Lower leg skin (tissue), 4 donors: Measurements from ENCODE around the gene CEMIP2. TPM values are rescaled to one million over a fixed set of nuclear protein-coding genes. Genes with fewer than 3 reads are reported as not detected.

Experiments used
- DNase-seq, 2 donors: peaks; one replicate each; pipeline ENCODE4 v3.0.0-alpha.2; 2019; ENCODE audit warnings: low spot score in 2 of 2
- H3K4me3 ChIP-seq: fragments of 200-600 bp; sonication (generic); 2 replicates; pipeline ENCODE4 v1.5.1; 2017; ENCODE audit warnings: mild to moderate bottlenecking, low read depth; ENCODE audit not compliant: poor library complexity, severe bottlenecking
- POLR2A ChIP-seq, 2 donors: fragments of 450-650 bp; IDR thresholded peaks; one replicate each; pipeline ENCODE4 v1.6.1; 2016 to 2017; ENCODE audit warnings: antibody characterized with exemption in 2 of 2, mild to moderate bottlenecking in 1 of 2, moderate library complexity in 1 of 2
- WGBS, 2 donors: methylation state at CpG; one replicate each; pipeline ENCODE4 v1.1.5; 2018; 5-methylcytosine and 5-hydroxymethylcytosine counted together
- intact Hi-C: fragments of 100-400 bp; cut with DNase I; formaldehyde crosslinking; loops from one replicate; pipeline ENCODE4 v1.15.0; 2023; ENCODE audit warnings: low total_unique reads
- total RNA-seq, 4 donors: library from RNA; depleted of rRNA; stranded (reverse); fragments of >200 nt; gene quantifications; one replicate each; pipeline ENCODE4 v1.1.0, GENCODE V29; 2016
- TF ChIP-seq, protein P1 (sequence below), 3 donors: fragments of 450-650 bp; IDR thresholded peaks; one replicate each; pipeline ENCODE4 v1.5.1; 2016; ENCODE audit warnings: antibody characterized with exemption in 3 of 3, mild to moderate bottlenecking in 3 of 3, moderate library complexity in 2 of 3

CEMIP2 gene
- total RNA-seq, 4 donors from 2014 or later: 20.6 to 48.6 (median 29.0) TPM

DNA sequence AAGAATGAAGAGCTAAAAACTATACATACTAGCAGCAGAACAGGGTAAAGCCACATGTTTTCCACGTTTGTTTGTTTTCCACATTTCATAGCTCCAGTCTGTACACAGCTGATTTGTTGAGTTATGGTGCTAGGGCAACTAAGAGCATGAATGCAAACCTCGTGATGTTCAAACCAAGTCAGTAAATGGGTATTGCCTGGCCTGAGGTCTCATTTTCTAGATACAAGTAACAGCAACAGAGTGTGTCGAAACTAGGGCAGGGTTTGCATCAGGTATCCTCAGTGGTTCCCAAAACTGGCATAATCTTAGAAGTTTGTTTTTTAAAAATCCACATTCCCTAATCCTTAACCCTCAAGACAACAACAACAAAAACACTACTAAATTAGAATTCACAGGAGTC, 89.3 kb downstream of the CEMIP2 start:
- intact Hi-C loops: no loop called here
- H3K4me3 ChIP-seq: no peak overlapping the region
- 41 to 55% methylated on average over 3 of the region's 3 CpGs for WGBS, 2 donors
- DNase-seq: no peak
- TF ChIP-seq, protein P1, sequence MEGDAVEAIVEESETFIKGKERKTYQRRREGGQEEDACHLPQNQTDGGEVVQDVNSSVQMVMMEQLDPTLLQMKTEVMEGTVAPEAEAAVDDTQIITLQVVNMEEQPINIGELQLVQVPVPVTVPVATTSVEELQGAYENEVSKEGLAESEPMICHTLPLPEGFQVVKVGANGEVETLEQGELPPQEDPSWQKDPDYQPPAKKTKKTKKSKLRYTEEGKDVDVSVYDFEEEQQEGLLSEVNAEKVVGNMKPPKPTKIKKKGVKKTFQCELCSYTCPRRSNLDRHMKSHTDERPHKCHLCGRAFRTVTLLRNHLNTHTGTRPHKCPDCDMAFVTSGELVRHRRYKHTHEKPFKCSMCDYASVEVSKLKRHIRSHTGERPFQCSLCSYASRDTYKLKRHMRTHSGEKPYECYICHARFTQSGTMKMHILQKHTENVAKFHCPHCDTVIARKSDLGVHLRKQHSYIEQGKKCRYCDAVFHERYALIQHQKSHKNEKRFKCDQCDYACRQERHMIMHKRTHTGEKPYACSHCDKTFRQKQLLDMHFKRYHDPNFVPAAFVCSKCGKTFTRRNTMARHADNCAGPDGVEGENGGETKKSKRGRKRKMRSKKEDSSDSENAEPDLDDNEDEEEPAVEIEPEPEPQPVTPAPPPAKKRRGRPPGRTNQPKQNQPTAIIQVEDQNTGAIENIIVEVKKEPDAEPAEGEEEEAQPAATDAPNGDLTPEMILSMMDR (IDR thresholded peaks at IDR 0.05): no peak
- TF ChIP-seq POLR2A (IDR thresholded peaks at IDR 0.05): no peak

DNA sequence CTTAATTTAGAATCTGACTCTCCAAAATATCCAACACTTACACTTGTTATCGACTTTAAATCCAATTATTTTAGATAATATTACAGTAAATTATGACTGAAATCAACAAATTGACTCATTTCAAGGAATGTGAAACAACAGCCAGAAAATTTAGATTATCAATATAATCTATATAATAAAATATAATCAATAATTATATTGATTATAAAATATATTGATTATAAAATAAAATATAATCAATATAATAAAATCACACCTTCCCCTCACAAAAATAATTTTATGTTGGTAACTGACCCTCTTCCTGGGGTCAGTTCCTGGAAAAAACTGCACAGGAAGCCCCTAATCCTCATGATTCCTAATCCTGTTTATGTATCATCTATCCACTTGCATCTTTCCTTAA, 91.1 kb downstream of the CEMIP2 start:
- H3K4me3 ChIP-seq: no peak overlapping the region
- 96 to 100% methylated on average over 1 of the region's 1 CpG for WGBS, 2 donors
- no peak for TF ChIP-seq POLR2A (IDR thresholded peaks at IDR 0.05)
- TF ChIP-seq, protein P1 (IDR thresholded peaks at IDR 0.05): no peak
- intact Hi-C loops: no loop called here
- no peak for DNase-seq

DNA sequence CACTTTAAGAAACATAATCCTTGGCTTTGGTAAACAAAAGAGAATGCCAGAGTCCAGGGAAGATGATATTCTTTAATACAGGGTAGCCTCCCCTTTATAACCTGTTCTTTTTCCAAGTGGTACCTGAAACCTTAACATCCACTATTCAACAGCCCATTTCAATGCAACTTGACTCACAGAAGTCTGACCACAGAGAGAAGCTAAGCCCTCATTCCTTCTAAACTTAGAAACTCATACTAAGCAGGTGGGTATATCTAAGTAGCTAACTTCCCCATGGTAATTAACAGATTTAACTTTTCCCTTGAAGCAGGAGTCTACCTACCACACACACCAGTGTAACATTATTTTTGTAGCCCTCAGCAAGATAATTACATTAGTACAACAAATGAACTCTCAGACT, 91.9 kb downstream of the CEMIP2 start:
- intact Hi-C loops: no loop called here

DNA sequence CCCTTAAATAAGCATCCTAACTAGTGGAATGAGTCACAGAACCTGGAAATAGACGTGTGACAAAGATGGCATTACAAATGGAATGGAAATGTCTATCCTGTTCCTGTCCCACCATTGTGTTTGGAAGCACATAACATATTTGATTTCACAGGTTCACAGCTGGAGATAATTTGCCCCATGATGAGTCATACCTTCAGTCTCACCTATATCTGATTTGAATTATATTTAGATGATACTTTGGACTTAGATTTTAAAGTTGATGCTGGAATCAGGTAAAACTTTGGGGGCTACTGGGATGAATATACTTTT, 92.5 kb downstream of the CEMIP2 start:
- no peak for DNase-seq
- no peak overlapping the region for H3K4me3 ChIP-seq
- intact Hi-C loops: no loop called here
- TF ChIP-seq, protein P1 (IDR thresholded peaks at IDR 0.05): no peak
- TF ChIP-seq POLR2A (IDR thresholded peaks at IDR 0.05): no peak
- 52 to 71% methylated on average over 1 of the region's 1 CpG for WGBS, 2 donors

More for the DNA sequence above, 91.9 kb downstream of the CEMIP2 start:
- no peak overlapping the region for H3K4me3 ChIP-seq
- TF ChIP-seq POLR2A (IDR thresholded peaks at IDR 0.05): no peak
- TF ChIP-seq, protein P1 (IDR thresholded peaks at IDR 0.05): no peak
- DNase-seq: no peak

DNA sequence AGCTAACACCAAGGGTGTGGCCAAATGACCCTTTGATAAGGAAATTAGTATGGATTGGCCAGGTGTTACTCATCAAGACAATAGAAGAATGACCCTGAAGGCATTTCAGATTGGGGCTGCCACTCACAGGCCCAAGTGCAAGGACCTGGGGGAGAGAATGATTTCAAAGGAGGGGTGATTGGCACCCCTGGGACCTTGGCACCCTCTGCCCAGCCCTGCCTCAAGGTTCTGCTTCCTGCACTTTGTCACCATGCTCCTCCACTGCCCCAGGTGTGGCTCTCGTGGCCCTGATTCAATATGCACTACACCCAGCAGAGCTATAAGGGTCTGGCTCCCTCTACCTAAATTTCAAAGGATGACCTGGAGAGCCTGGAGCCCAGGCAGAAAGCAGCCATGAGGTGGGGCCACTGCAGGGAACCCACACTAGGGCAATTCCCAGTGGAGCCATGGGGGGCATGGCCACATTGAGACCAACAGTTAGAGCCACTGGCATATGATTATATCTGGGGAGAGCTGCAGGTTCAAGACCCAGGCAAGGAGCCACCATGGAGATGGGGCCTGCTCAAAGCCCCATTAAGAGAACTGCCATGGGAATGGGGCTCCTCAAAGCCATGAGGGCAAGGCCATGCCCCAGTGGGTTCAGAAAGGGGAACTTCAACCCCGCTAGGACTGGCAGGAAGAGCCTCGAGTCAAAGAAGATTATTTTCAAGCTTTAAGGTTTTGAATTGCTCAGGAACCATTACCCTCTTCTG, 93.0 kb downstream of the CEMIP2 start:
- TF ChIP-seq, protein P1 (IDR thresholded peaks at IDR 0.05): no peak
- no peak for TF ChIP-seq POLR2A (IDR thresholded peaks at IDR 0.05)
- DNase-seq: no peak
- 57 to 62% methylated on average over 3 of the region's 3 CpGs for WGBS, 2 donors
- no peak overlapping the region for H3K4me3 ChIP-seq
- intact Hi-C loops: no loop called here

DNA sequence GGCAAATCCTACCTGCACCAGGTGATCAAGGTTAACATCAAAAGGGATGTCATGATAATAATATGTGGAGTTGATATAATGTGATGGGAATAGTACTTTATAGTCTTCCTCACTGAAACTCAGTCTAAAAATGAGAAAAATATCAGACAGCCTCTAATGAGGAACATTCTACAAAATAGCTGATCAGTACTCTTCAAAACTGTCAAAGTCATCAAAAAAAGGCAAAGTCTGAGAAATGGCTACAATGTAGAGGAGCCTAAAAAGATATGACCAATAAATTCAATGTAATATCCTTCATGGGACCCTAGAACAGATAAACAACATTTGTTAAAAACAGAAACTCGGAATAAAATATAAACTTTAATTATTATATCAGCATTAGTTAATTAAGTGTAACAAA, 95.7 kb downstream of the CEMIP2 start:
- TF ChIP-seq POLR2A (IDR thresholded peaks at IDR 0.05): no peak
- TF ChIP-seq, protein P1 (IDR thresholded peaks at IDR 0.05): no peak
- H3K4me3 ChIP-seq: no peak overlapping the region
- WGBS, 2 donors: 93 to 95% methylated on average over 1 of the region's 1 CpG
- DNase-seq: no peak
- intact Hi-C loops: no loop called here
